Activated CD8-positive, alpha-beta T cell treated with anti-CD3 and anti-CD28 coated beads for 36 hours (primary cell): ENCODE results near the gene DLAT. TPM values are rescaled to one million over a fixed set of nuclear protein-coding genes. Genes with fewer than 3 reads are reported as not detected.
"Not testable (repeated sequence)": the region's sequence is repeated elsewhere in the genome, so short reads cannot be mapped to it uniquely, and the experiment has no call there.

Source experiments
- ATAC-seq: fragments of 200-7000 bp; cut with Tn5 transposase; one replicate; pipeline ENCODE4 v1.10.0; 2021; ENCODE audit warnings: mild to moderate bottlenecking, moderate library complexity
- CTCF ChIA-PET: fragments of 350-600 bp; sonication (Branson Sonifier 250); formaldehyde crosslinking; loops from one replicate; lab custom pipeline; 2021; ENCODE audit warnings: antibody characterized with exemption; lab: Charles Lee
- POLR2A ChIA-PET: fragments of 350-600 bp; sonication (Branson Sonifier 250); formaldehyde crosslinking; loops from one replicate; lab custom pipeline; 2021; ENCODE audit warnings: antibody characterized with exemption; lab: Charles Lee
- DNase-seq: peaks from one replicate; pipeline ENCODE4 v3.0.0-alpha.2; 2020
- H3K27ac Mint-ChIP-seq: one replicate; pipeline ENCODE4 v1.8.0; 2021; ENCODE audit warnings: mild to moderate bottlenecking, mixed read lengths
- H3K27me3 Mint-ChIP-seq: one replicate; pipeline ENCODE4 v1.8.0; 2021; ENCODE audit warnings: mixed read lengths
- H3K36me3 Mint-ChIP-seq: one replicate; pipeline ENCODE4 v1.8.0; 2021; ENCODE audit warnings: low read depth, mixed read lengths
- H3K4me1 Mint-ChIP-seq: one replicate; pipeline ENCODE4 v1.8.0; 2021; ENCODE audit warnings: low read depth, mixed read lengths
- H3K4me3 Mint-ChIP-seq: one replicate; pipeline ENCODE4 v1.8.0; 2021; ENCODE audit warnings: mild to moderate bottlenecking, moderate library complexity, mixed read lengths
- H3K9me3 Mint-ChIP-seq: one replicate; pipeline ENCODE4 v1.8.0; 2021; ENCODE audit warnings: mixed read lengths
- intact Hi-C: fragments of 100-400 bp; cut with micrococcal nuclease; formaldehyde crosslinking; loops from one replicate; pipeline ENCODE4 v1.10.0; 2022
- total RNA-seq, 2 experiments: library from RNA; stranded (reverse); gene quantifications; one replicate each; pipeline ENCODE4 v1.2.3, GENCODE V29; 2021
- TF ChIP-seq, protein P1 (sequence below): fragments of 200-600 bp; IDR thresholded peaks from one replicate; pipeline ENCODE4 v1.8.0; 2022; ENCODE audit warnings: antibody characterized with exemption, mild to moderate bottlenecking

DLAT gene
- total RNA-seq, 2 experiments from 2014 or later = 50.3 to 51.4 TPM

DNA sequence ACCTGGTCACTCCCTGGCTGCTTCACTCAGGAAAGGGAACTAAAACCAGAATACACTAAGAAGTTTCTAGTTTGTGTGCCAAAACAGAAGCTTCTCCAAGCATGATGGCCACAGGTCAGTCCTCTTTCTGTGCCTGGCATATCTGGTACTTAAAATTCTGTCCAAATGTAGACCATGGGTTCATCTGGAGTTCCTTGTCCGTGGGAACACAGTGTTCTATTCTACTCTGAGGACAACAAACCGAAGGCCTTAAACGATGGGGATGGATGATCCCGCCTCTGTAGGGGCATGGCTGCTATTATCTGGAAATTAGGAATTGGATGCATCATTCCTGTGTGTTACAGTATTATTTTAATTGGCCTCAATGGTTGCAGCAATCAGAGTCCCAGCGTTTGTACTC is 6.1 kb upstream of the DLAT start:
- H3K4me1 Mint-ChIP-seq = peaks cover 10% of the 10 kb centered on the region
- CTCF ChIA-PET = interaction anchor here (0.8 kb wide), 1 partner anchor 148 kb away, joined by 3 read pairs; no protein-coding TSS in a partner anchor
- no peak for DNase-seq
- no peaks in the 10 kb centered on the region for H3K27me3 Mint-ChIP-seq
- H3K27ac Mint-ChIP-seq = no peak overlapping the region
- peaks cover 5% of the 10 kb centered on the region for H3K36me3 Mint-ChIP-seq
- POLR2A ChIA-PET = interaction anchor here (0.6 kb wide), 1 partner anchor 10 kb away, joined by 3 read pairs; no protein-coding TSS in a partner anchor
- no peak for ATAC-seq
- no peak overlapping the region for H3K4me3 Mint-ChIP-seq
- H3K9me3 Mint-ChIP-seq = no peaks in the 10 kb centered on the region
- intact Hi-C loops = no loop called here
- TF ChIP-seq, protein P1, sequence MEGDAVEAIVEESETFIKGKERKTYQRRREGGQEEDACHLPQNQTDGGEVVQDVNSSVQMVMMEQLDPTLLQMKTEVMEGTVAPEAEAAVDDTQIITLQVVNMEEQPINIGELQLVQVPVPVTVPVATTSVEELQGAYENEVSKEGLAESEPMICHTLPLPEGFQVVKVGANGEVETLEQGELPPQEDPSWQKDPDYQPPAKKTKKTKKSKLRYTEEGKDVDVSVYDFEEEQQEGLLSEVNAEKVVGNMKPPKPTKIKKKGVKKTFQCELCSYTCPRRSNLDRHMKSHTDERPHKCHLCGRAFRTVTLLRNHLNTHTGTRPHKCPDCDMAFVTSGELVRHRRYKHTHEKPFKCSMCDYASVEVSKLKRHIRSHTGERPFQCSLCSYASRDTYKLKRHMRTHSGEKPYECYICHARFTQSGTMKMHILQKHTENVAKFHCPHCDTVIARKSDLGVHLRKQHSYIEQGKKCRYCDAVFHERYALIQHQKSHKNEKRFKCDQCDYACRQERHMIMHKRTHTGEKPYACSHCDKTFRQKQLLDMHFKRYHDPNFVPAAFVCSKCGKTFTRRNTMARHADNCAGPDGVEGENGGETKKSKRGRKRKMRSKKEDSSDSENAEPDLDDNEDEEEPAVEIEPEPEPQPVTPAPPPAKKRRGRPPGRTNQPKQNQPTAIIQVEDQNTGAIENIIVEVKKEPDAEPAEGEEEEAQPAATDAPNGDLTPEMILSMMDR = no peak

DNA sequence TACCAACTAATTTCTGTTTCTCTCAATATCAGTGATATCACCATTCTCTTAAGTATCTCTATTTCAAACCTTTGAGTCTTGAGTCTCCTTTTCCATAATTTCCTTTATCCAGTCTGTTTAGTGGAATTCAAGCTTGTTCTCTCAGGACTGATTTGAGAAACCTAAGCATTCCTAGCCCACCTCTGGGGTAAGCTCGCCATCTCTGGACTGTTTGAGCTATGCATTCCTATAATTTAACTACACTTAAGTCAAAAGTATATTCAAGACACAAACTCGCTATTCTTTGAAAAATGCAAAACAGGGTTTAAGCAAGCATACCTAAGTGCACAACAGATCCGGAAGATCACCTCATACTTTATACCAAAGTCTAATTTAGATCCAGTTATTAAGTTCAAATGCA is 2.1 kb upstream of the DLAT start:
- H3K36me3 Mint-ChIP-seq = peaks cover 15% of the 10 kb centered on the region
- peak overlapping the region; percentile 51 for H3K4me3 Mint-ChIP-seq
- ChIA-PET CTCF (interaction anchor here (0.7 kb wide), 1 partner anchor 89 kb away, joined by 3 read pairs; no protein-coding TSS in a partner anchor), POLR2A (no interaction called here)
- intact Hi-C loops = loop anchor here (10.0 kb wide), 1 partner anchor 88 kb away; the partner anchor contains the start of gene DIXDC1
- DNase-seq (no peak), ATAC-seq (no peak)
- peak overlapping the region; percentile 26 for H3K27ac Mint-ChIP-seq
- no peaks in the 10 kb centered on the region for H3K9me3 Mint-ChIP-seq
- TF ChIP-seq, protein P1 = no peak
- H3K4me1 Mint-ChIP-seq = peaks cover 18% of the 10 kb centered on the region
- H3K27me3 Mint-ChIP-seq = no peaks in the 10 kb centered on the region

DNA sequence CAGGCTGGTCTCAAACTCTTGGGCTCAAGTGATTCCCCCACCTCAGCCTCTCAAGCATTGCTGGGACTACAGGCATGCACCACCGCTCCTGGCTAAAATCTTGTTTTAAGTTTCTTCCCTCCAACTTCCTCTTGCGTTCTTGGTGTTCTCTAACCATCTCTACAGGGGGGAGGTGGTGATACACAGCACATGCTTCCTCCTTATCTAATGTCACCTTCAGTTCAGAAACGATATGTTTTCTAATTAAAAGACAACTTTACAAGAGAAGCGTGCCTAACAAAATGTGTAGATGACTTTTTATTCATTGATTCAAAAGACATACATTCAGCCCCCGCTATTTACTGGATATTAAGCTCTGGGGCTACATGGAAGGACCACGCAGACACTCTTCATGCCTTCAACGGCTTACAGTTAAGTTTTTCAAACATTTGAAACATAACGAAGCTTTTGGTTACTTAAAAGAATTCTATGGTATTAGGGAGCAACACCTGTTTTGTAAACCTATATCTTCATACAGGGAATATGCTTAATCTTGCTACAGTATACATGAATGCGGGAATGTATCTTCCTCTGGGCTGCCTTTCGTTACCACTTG is 933 bp upstream of the DLAT start:
- ChIA-PET CTCF (interaction anchor here (1.2 kb wide), 1 partner anchor 93 kb away, joined by 4 read pairs; no protein-coding TSS in a partner anchor), POLR2A (interaction anchor here (0.6 to 2.0 kb wide), 6 partner anchors 12 to 98 kb away, joined by 3 to 9 read pairs (median 4); no protein-coding TSS in a partner anchor)
- Mint-ChIP-seq H3K9me3 (no peaks in the 10 kb centered on the region), H3K36me3 (peaks cover 25% of the 10 kb centered on the region), H3K4me1 (peaks cover 27% of the 10 kb centered on the region), H3K4me3 (peak overlapping the region; percentile 99), H3K27me3 (no peaks in the 10 kb centered on the region), H3K27ac (peak overlapping the region; percentile 100)
- ATAC-seq = no peak
- TF ChIP-seq, protein P1 = no peak
- peak; percentile 22 for DNase-seq
- intact Hi-C loops = loop anchor here (10.0 kb wide), 1 partner anchor 89 kb away; the partner anchor contains the start of gene DIXDC1

DNA sequence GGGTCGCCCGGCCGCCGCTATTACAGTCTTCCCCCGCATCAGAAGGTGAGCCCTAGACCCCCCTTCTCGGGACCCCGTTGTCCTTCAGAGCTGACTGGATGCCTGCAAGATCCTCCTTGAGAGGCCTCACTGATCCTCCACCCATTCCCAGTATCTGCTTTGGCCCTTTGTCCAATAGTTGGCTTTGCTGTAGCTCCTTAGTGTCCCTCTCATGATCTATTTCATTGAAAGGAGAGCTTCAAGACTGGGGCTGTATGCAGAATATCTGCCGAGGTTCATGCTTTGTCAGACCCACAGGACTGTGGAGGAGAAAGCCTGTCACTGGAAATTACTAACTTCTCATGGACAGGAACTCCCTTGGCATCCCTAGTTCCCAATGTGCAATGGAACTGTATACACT is 499 bp downstream of the DLAT start:
- ChIA-PET CTCF (interaction anchor here (0.7 kb wide), 1 partner anchor 94 kb away, joined by 3 read pairs; no protein-coding TSS in a partner anchor), POLR2A (interaction anchor here (1.9 to 2.0 kb wide), 2 partner anchors 17 to 99 kb away, joined by 5 to 9 read pairs; no protein-coding TSS in a partner anchor)
- DNase-seq = no peak
- peak overlapping the region; percentile 100 for H3K27ac Mint-ChIP-seq
- H3K4me1 Mint-ChIP-seq = peaks cover 30% of the 10 kb centered on the region
- peak overlapping the region; percentile 99 for H3K4me3 Mint-ChIP-seq
- no peaks in the 10 kb centered on the region for H3K27me3 Mint-ChIP-seq
- no peaks in the 10 kb centered on the region for H3K9me3 Mint-ChIP-seq
- intact Hi-C loops = loop anchor here (10.0 kb wide), 1 partner anchor 91 kb away; the partner anchor contains the start of gene DIXDC1
- peak; percentile 1 for ATAC-seq
- peaks cover 34% of the 10 kb centered on the region for H3K36me3 Mint-ChIP-seq
- TF ChIP-seq, protein P1 = no peak

DNA sequence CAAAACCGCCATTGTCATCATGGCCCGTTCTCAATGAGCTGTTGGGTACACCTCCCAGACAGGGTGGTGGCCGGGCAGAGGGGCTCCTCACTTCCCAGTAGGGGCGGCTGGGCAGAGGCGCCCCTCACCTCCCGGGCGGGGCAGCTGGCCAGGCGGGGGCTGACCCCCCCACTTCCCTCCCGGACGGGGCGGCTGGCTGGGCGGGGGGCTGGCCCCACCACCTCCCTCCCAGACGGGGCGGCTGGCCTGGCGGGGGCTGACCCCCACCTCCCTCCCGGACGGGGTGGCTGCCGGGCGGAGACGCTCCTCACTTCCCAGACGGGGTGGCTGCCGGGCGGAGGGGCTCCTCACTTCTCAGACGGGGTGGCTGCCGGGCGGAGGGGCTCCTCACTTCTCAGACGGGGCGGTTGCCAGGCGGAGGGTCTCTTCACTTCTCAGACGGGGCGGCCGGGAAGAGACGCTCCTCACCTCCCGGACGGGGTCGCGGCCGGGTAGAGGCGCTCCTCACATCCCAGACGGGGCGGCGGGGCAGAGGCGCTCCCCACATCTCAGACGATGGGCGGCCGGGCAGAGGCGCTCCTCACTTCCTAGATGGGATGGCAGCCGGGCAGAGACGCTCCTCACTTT is 1.7 kb downstream of the DLAT start:
- ATAC-seq, H3K9me3 Mint-ChIP-seq, H3K4me3 Mint-ChIP-seq, CTCF ChIA-PET, POLR2A ChIA-PET, H3K27me3 Mint-ChIP-seq, DNase-seq, H3K27ac Mint-ChIP-seq: not testable (repeated sequence)
- intact Hi-C loops = loop anchor here (10.0 kb wide), 1 partner anchor 92 kb away; the partner anchor contains the start of gene DIXDC1
- Mint-ChIP-seq H3K36me3 (peaks cover 34% of the 10 kb centered on the region), H3K4me1 (peaks cover 30% of the 10 kb centered on the region)
